DOHH2 (cell line): Measurements from ENCODE around the gene OR10H4.

ENCODE experiments used
- H3F3A ChIP-seq: fragments of 200-600 bp; sonication (generic), shearing (Covaris generic); 2 replicates; pipeline ENCODE4 v1.6.0; 2016; ENCODE audit warnings: antibody characterized with exemption, mild to moderate bottlenecking; ENCODE audit not compliant: control insufficient read depth, insufficient read depth
- H3K27ac ChIP-seq: fragments of 200-600 bp; sonication (generic); 2 replicates; pipeline ENCODE4 v1.5.1; 2014; ENCODE audit warnings: low read depth, mild to moderate bottlenecking, low read length, moderate library complexity
- H3K27me3 ChIP-seq: fragments of 200-600 bp; sonication (generic); 2 replicates; pipeline ENCODE4 v1.6.1; 2014; ENCODE audit warnings: mild to moderate bottlenecking, low read length, mixed read lengths; ENCODE audit not compliant: control insufficient read depth
- H3K36me3 ChIP-seq: fragments of 200-600 bp; sonication (generic); 2 replicates; pipeline ENCODE4 v1.6.1; 2014; ENCODE audit warnings: mild to moderate bottlenecking, low read length, moderate library complexity, mixed read lengths; ENCODE audit not compliant: control insufficient read depth
- H3K4me1 ChIP-seq: fragments of 200-600 bp; sonication (generic); 2 replicates; pipeline ENCODE4 v1.6.1; 2014; ENCODE audit warnings: mild to moderate bottlenecking, low read length, mixed read lengths; ENCODE audit not compliant: control insufficient read depth
- H3K4me2 ChIP-seq: fragments of 200-600 bp; sonication (generic); 2 replicates; pipeline ENCODE4 v1.6.0; 2014; ENCODE audit warnings: mild to moderate bottlenecking, low read length, moderate library complexity
- H3K4me3 ChIP-seq: fragments of 200-600 bp; sonication (generic); 2 replicates; pipeline ENCODE4 v1.5.1; 2014; ENCODE audit warnings: mild to moderate bottlenecking, low read length, mixed read lengths
- H3K79me2 ChIP-seq: fragments of 200-600 bp; sonication (generic); 2 replicates; pipeline ENCODE4 v1.6.1; 2014; ENCODE audit warnings: mild to moderate bottlenecking, low read length, mixed read lengths; ENCODE audit not compliant: control insufficient read depth
- H3K9me2 ChIP-seq: fragments of 200-600 bp; sonication (generic); replicated peaks from 2 replicates; pipeline ENCODE4 v1.6.1; 2014; ENCODE audit warnings: mild to moderate bottlenecking, low read length, mixed read lengths; ENCODE audit not compliant: control insufficient read depth
- H3K9me3 ChIP-seq: fragments of 200-600 bp; sonication (generic); 2 replicates; pipeline ENCODE4 v1.6.1; 2014; ENCODE audit warnings: antibody characterized with exemption, low read length, mixed read lengths; ENCODE audit not compliant: control insufficient read depth, insufficient read depth
- H4K20me1 ChIP-seq: fragments of 200-600 bp; sonication (generic); 2 replicates; pipeline ENCODE4 v1.6.0; 2014; ENCODE audit warnings: low read depth, mild to moderate bottlenecking, antibody characterized with exemption, low read length, moderate library complexity; ENCODE audit not compliant: control insufficient read depth, insufficient read depth
- CTCF ChIP-seq: fragments of 200-600 bp; sonication (generic); IDR thresholded peaks from one replicate; pipeline ENCODE4 v1.5.1; 2014; ENCODE audit warnings: antibody characterized with exemption, mild to moderate bottlenecking, low read depth, low read length; ENCODE audit not compliant: poor library complexity, severe bottlenecking
- EZH2phosphoT487 ChIP-seq: fragments of 200-600 bp; sonication (generic); IDR thresholded peaks from 2 replicates; pipeline ENCODE4 v1.6.1; 2017; ENCODE audit warnings: borderline replicate concordance, mild to moderate bottlenecking, antibody characterized with exemption, low read length, moderate library complexity, mixed read lengths

Gene OR10H4

GRCh38 chr19:15992014-15992413, 43.2 kb downstream of the OR10H4 start:
- no peaks in the 10 kb centered on the region for H3K4me1 ChIP-seq
- H3K4me2 ChIP-seq, result no peak overlapping the region
- no peaks in the 10 kb centered on the region for H3K36me3 ChIP-seq
- no peak overlapping the region for H3K4me3 ChIP-seq
- 0 out of 2 replicates have a peak, but pooled peaks cover 4% of the 10 kb centered on the region for H3K9me3 ChIP-seq
- peaks cover 13% of the 10 kb centered on the region; the same call in 1 of the 2 replicates for H3K27me3 ChIP-seq
- H3K79me2 ChIP-seq, result no peaks in the 10 kb centered on the region
- no peak for TF ChIP-seq CTCF
- TF ChIP-seq EZH2phosphoT487, result no peak
- no peaks in the 10 kb centered on the region for H3F3A ChIP-seq
- H3K27ac ChIP-seq, result no peak overlapping the region
- H3K9me2 ChIP-seq, result no peaks in the 10 kb centered on the region
- H4K20me1 ChIP-seq, result no peaks in the 10 kb centered on the region

GRCh38 chr19:15995536-15995935, 46.7 kb downstream of the OR10H4 start:
- H3K27me3 ChIP-seq, result peaks cover 9% of the 10 kb centered on the region; the same call in 1 of the 2 replicates
- 0 out of 2 replicates have a peak, but pooled peaks cover 4% of the 10 kb centered on the region for H3K9me3 ChIP-seq

GRCh38 chr19:15998166-15998565, 49.4 kb downstream of the OR10H4 start:
- no peaks in the 10 kb centered on the region for H3K79me2 ChIP-seq
- H3K27me3 ChIP-seq, result no peaks in the 10 kb centered on the region; the same call in 1 of the 2 replicates

More at GRCh38 chr19:15995536-15995935, 46.7 kb downstream of the OR10H4 start:
- H3K4me1 ChIP-seq, result no peaks in the 10 kb centered on the region
- TF ChIP-seq EZH2phosphoT487 (no peak), CTCF (no peak)
- H3K36me3 ChIP-seq, result no peaks in the 10 kb centered on the region
- no peaks in the 10 kb centered on the region; the same call in 1 of the 2 replicates for H4K20me1 ChIP-seq
- H3K27ac ChIP-seq, result no peak overlapping the region
- no peak overlapping the region for H3K4me2 ChIP-seq
- no peak overlapping the region for H3K4me3 ChIP-seq
- H3K9me2 ChIP-seq, result no peaks in the 10 kb centered on the region
- no peaks in the 10 kb centered on the region for H3F3A ChIP-seq
- H3K79me2 ChIP-seq, result no peaks in the 10 kb centered on the region

More at GRCh38 chr19:15998166-15998565, 49.4 kb downstream of the OR10H4 start:
- Histone ChIP-seq H3F3A (no peaks in the 10 kb centered on the region), H3K4me3 (no peak overlapping the region), H3K4me2 (no peak overlapping the region), H4K20me1 (no peaks in the 10 kb centered on the region; the same call in 1 of the 2 replicates), H3K9me2 (no peaks in the 10 kb centered on the region), H3K4me1 (no peaks in the 10 kb centered on the region), H3K9me3 (0 out of 2 replicates have a peak, but pooled peaks cover 4% of the 10 kb centered on the region), H3K27ac (no peak overlapping the region), H3K36me3 (no peaks in the 10 kb centered on the region)
- TF ChIP-seq CTCF (no peak), EZH2phosphoT487 (no peak)
